HG03066 (cell line): ENCODE results near the gene SGK2.
A peak's percentile ranks its signal among the peaks of the same experiment; 100 is the strongest.
"Not testable (repeated sequence)": the region's sequence is repeated elsewhere in the genome, so short reads cannot be mapped to it uniquely, and the experiment has no call there.

Source experiments
- ATAC-seq: cut with Tn5 transposase; IDR thresholded peaks from one replicate; pipeline ENCODE4 v1.9.1; 2021; ENCODE audit warnings: low read depth; ENCODE audit not compliant: unreplicated experiment

SGK2 gene

GRCh38 chr20:43588526-43588925 is 29.7 kb downstream of the SGK2 start:
- not testable (repeated sequence) for ATAC-seq

GRCh38 chr20:43590036-43590391 is 31.2 kb downstream of the SGK2 start:
- no peak for ATAC-seq

- ATAC-seq = peak; percentile 98
Measured at GRCh38 chr20:43590392-43591303, 31.8 kb downstream of the SGK2 start, which contains the start of gene IFT52. Gene IFT52 (plus strand): TSS chr20:43590937. CDS start chr20:43594699, 3,762 bp downstream.

- ATAC-seq = not testable (repeated sequence)
Measured at GRCh38 chr20:43601960-43602359, 43.1 kb downstream of the SGK2 start.

GRCh38 chr20:43603124-43603523 is 44.3 kb downstream of the SGK2 start:
- no peak for ATAC-seq

GRCh38 chr20:43605715-43606114 is 46.9 kb downstream of the SGK2 start:
- no peak for ATAC-seq

GRCh38 chr20:43607278-43607677 is 48.5 kb downstream of the SGK2 start:
- not testable (repeated sequence) for ATAC-seq

GRCh38 chr20:43631598-43631997 is 72.8 kb downstream of the SGK2 start:
- no peak for ATAC-seq
